GM18858 (cell line): ENCODE results near the gene WIPF2.
"Not testable (repeated sequence)": the region's sequence is repeated elsewhere in the genome, so short reads cannot be mapped to it uniquely, and the experiment has no call there.

Experiments used
- ATAC-seq: cut with Tn5 transposase; IDR thresholded peaks from one replicate; pipeline ENCODE4 v1.9.1; 2021; ENCODE audit not compliant: unreplicated experiment

Gene WIPF2

DNA sequence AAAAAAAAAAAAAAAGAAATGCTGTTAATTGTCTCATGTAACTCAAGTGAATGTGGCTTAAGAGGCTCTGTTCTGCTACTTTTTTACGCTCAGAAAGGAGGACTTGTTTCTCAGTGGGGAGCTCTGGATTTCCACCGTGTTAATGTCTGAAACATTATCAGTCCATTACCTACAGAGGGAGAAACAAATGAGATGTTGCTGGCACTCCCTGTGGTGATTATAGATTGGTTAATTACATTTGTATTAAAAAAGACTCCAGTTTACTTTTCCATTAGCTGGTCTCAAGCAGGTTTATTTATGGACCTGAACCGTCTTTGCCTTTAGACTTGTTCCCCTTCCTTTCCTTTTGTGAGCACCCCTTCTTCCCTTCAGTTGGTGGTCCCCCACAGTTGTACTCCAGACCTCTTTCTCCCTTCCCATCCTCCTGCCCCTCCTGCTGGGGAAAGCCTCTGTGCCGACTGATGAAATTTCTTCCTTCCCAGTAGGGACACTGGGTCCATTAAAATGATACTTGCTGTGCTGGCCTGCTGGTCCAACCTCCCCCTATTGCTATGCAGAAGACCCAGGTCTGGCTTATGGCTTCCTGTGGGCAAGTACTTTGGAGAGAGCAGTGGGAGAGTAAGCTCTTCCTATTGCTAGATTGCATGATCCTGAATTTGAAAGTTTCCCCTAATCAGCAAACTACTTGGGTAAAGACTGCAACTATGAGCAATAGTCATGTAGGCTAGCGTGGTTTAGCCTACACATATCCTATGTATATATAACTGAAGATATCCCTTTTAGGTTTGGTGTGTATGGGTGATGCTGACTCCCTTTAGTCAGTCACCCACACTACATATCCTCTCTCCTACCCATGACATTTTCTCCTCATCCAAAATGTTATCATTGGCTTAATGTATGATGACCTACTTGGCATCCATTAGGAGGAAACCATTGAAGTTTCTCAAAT is 76.7 kb downstream of the WIPF2 start:
- no peak for ATAC-seq

DNA sequence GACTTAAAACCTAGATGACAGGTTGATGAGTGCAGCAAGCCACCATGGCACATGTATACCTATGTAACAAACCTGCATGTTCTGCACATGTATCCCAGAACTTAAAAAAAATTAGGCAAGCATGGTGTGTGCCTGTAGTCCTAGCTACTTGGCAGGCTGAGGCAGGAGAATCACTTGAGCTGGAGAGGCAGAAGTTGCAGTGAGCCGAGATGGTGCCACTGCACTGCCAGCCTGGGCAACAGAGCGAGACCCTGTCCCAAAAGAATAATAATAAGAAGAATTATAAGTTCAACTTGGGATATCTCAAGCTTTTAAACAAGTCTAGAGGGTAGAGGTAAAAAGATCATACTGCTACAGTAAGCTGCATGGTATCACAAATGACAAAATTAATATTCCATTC is 78.4 kb downstream of the WIPF2 start:
- no peak for ATAC-seq

DNA sequence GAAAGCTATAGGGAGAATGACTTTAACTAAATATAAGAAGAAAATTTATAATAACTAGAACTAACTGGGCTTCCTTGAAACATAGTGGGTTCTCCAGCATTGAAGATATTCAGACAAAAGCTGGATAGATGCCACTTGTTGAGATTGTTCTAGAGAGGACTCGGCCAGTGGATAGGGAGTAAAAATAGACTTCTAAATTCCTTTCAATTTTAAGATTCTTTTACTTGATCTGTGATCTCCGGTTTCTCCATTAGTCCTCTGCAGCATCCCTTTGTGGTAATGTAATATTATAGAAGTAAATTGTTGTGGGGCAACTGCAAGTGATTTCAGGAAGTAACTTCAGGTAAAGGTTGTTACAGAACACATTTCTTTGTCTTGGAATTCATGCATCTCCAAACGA is 79.6 kb downstream of the WIPF2 start:
- no peak for ATAC-seq

DNA sequence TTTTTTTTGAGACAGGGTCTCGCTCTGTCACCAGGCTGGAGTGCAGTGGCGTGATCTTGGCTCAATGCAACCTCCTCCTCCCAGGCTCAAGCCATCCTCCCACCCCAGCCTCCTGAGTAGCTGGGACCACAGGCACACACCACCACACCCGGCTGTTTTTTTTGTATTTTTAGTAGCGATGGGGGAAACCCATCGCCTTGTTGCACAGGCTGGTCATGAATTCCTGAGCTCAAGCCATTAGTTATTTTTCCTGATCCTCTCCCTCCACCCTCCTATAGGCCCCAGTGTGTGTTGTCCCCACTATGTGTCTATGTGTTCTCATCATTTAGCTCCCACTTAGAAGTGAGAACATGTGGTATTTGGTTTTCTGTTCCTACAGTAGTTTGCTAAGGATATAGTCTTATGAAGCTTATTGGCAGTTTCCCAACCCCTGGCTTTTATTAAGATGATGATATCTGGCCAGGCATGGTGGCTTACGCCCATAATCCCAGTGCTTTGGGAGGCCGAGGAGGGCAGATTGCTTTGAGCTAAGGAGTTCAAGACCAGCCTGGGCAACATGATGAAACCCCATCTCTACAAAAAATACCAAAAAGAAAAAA is 80.2 kb downstream of the WIPF2 start:
- not testable (repeated sequence) for ATAC-seq

DNA sequence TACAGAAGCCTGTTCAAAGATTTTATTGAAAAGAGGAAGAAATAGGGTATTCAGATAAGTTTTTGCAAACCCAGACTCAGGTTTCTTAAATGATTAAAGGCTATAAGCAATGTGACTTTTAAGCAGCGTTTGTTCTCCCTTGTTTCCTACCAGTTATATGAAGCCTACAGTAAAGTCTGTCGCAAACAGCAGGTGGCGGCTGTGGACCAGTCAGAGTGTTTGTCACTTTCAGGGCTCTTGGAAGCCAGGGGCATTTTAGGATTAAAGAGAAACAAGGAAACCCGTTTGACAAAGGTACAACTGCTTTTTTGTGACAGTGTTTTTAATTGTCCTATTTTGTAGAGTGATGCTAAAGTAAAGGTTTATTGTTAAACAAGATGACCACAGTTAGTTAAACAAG is 82.2 kb downstream of the WIPF2 start:
- ATAC-seq, result no peak

DNA sequence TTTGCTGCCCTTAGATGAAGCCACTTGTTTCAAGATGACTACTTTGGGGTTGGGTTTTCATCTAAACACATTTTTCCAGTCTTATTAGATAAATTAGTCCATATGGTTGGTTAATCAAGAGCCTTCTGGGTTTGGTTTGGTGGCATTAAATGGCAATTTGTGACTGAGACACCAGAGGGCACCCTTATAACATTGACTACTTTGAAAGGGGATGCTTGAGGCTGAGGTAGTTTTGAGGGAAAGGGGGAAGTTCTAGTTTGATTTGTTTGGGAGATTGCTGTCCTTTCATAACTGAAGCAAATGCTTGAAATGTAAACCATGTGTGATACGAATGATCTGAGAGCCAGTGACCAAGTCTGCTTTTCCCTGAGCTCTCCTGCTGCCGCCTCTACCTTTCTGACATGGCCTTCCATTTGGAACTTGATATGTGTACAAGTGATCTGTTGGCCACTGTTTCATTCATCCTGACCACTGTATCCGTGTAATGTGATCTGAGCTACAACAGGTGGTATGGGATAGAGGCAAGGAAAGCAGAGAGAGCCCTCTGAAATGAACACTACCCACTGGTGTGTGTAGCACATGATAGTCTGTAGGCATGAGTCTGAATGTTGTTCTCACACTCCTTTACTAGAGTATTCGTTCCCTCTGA is 84.0 kb downstream of the WIPF2 start:
- no peak for ATAC-seq

DNA sequence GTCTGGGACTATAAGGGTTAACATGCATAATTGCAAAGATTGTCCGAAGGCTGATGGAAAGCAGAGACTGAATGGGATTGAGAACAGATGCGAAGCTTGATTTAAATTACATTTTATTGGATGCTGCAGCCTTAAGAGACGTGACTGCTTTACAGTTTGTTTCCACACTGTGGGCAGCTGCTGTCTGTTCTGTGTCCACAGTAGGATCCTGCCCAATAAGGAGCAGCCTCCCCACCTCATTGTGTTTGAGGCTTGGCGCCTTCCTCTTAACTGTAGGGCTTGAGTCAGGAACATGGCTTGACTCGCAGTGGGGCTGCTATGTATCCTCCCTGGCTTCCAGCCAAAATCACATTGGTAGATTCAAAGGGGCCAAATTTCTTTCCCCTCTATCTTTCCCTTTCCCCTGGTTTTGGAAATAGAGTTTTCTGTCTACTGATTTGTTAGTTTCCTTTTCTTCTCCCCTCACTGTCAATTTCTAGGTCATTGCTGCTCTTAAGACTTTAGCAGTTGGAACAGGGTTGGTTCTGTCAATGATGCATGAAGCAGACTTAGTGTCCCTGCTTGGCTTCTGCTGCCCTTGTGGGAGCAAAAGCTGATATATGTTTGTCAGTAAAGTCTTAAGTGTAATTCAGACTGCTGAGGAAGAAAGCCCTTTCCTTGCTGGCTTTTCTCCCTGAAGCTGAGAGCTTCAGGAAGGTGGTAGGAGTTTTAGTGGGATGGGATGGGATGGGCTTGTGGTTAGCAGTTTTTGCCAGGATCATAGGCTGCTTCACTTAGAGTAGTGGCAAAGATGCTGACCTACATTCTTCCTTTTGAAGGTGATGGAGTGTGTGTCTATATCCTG is 84.8 kb downstream of the WIPF2 start:
- ATAC-seq, result no peak

DNA sequence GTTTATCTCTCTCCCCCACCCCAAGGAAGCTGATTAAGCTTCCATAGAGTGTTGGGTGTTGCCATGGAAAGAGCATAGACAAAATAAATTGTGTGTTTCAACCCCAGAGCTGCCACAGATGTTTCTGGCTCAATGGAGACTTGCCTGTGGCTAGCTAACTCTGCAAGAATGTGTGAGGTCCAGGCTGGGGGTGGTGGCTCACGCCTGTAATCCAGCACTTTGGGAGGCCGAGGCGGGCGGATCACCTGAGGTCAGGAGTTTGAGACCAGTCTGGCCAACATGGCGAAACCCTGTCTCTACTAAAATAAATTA is 85.4 kb downstream of the WIPF2 start:
- ATAC-seq, result not testable (repeated sequence)

DNA sequence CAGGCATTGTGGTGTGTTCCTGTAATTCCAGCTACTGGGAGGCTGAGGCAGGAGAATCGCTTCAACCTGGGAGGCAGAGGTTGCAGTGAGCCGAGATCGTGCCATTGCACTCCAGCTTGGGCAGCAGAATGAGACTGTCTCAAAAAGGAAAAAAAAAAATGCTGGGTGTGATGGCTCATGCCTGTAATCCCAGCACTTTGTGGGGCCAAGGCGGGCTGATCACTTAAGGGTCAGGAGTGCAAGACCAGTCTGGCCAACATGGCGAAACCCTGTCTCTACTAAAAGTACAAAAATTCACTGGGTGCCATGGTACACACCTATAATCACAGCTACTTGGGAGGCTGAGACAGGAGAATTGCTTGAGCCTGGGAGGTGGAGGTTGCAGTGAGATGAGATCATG is 85.8 kb downstream of the WIPF2 start:
- ATAC-seq, result not testable (repeated sequence)

DNA sequence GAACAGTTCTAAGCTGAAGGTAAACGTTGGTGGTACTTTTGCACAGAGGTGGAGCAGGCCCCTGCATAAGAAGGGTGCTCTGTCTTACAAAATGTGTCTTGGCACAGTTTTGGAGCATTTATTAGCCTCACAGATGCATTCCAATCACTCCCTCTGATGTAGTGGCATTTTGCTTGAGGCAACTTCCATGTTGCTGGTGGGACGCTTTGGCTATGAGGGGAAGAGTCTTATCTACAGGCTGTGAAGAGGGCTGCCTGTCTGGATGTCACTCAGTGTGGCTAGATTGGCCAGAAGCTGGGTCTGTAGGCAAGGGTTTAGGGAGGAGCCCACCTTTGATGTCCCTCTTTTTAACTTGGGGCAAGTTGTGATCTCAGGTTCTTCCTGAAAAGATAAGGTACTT is 87.3 kb downstream of the WIPF2 start:
- no peak for ATAC-seq

DNA sequence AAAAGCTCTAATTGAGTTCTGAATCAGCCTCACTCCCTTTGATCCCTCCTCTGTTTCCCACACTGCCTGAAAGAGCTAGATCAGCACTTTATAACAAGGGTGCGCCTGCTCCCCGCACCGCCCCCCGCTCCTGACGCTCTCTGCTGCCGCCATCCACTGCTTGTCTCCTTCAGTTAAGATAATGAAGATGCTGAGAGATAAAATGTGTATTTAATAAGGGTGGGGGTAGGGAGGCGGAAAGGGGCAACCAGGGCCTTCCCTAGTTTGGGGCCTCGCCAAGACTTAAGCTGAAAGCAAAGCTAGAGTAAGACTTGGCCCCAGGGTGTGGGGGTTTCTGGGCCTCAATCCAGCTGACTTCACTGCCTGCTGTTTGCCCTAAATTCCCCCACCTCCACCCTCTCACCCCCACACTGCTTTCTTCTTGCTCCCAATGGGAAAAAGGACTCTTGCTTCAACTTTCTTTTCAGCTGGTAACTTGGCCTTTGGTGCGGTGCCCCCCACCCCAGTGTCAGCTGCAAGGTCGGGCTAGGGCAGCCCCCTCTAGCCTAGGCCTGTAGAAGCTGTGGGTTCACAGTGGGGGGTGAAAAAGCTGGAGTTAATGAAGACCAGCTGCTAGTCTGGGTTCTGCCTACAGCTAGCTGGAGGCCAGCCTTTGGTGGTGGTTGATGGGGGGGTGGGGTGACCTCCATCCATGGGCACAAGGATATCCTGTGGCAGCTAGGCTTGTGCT is 88.1 kb downstream of the WIPF2 start:
- no peak for ATAC-seq

DNA sequence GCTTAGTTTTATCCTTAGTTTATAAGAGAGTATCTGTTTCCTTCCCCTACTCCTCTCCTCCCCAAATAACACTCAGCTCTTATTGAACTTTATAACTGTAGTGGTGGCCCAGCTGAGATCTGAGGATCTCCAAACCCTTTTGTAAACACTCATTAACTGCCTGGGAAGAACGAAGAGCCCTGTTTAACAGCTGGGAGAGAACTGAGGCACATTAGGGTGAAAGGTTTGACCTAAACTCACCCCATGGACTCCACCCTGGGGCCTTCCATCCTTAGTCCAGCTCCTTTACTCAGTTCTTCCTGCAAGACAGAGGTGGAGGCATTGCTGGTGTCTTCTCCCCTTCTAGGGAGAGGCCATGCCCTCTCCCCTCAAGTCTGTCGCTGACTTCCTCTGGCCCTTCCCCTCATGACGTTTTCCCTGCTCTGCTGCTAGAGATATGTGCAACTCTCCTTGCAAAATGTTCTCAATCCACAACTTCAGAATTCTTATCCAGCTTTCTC is 88.7 kb downstream of the WIPF2 start:
- ATAC-seq, result no peak

DNA sequence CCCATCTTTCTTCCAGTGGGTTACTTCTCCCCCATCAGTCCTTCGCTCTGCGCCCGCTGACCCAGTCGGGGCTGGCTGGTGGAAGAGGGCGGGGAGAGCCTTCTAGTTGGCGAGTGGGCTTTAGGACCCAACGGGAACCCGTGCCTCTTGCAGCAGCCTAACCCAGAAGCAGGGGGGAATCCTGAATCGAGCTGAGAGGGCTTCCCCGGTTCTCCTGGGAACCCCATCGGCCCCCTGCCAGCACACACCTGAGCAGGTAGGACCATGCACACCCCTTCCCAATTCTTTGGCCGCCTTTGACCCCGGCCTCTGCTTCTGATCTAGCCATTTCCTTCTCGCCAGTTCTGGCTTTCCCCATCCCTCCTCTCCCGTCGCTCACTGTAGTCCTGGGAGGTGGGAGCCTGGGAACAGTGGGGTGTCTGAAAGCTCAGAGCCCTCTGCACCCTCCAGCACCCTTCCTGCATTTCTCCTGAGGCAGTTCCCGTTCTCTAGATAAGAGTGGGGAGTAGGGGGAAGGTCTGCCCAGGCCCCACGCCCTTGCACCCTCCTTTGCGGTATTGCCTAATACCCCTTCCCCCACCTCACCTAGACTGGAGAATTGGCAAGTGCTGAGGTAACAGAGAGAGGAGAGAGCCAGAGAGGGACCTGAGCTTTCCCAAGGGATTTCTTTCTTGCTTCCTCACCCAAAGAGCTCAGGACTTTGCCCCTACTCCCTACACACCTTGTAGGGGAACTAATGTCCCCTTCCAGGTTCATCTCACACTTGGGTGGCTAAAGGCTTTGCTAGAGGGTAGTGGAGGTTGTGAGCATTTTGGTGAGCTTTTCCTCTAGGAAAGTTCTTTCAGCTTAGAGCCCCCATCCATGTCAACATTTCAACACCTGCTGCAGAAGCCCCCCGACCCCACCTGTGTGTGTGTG is 90.2 kb downstream of the WIPF2 start, which contains the start of gene RARA:
RARA (plus strand) TSS at position 150 of the 918 bp plus-strand sequence. CDS start 22,039 bp downstream, outside the sequence.
- no peak for ATAC-seq

DNA sequence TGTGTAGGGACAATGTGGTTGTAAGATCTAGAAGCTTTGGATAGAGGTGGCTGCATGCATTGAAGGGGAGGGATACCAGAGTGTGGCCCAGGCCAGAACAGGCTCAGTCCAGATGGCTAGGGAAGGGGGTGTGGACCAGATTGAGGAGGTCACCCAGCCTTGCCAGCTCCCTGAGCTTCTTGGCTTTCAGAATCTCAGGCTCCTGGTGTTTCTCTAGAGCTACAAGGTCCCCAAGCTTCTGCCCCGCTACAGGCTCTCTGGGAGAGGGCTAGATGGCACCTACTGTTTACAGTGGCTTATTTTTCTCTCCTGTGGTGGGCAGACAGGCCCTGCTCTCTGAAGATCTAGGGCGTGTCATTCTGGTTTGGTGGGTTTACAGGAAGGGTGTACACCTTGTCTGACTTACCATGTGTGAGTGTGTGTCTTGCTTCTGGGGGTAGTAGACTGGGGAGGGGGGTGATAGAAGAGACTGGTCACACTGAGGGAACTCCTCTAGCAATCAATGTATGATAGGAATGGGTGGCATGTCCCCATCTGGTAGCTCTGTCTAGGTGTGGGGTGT is 90.9 kb downstream of the WIPF2 start:
- ATAC-seq, result no peak

DNA sequence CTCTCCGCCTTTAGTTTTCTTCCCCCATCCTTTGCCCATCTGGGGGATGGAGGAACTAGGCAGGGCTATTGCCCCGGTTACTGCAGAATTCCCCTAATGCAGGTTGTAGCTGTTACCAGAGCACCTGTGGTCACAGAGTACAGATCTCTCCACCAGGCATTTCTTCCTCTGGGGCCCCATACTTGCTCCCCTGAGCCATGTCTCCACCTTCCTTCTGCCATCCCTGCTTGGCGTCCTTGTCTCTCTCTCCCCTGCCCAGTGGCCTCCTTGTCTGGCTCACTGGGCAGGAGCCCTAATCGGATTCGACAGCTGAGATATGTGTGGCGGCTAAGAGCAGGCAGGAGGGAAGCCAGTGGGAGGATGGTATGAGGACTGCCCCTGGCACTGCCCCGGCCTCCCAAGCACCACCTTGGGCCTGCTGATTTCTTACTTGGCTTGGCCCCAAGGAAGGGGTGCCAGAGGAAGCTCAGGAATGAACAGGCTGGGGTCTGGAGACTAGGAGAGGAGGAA is 91.8 kb downstream of the WIPF2 start:
- no peak for ATAC-seq

DNA sequence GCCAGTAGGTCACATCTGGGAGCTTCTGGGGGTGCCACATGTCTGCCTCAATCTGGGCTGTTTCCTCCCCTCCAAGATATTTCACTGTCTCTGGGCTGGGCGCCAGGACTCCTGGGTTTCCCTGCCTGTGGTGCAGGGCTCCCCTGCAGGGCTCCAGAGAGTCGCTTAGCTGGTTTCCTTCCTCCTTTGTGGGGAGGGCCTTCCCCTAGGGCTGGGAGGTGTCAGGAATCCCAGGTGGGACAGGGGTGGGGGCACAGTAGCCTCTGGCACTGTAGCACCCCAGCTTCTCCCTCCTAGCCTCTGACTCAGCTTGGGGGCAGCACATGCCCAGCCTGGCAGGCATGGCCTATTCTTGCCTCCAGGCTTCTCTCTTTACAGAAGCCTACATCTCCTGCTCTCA is 92.5 kb downstream of the WIPF2 start:
- ATAC-seq, result no peak

DNA sequence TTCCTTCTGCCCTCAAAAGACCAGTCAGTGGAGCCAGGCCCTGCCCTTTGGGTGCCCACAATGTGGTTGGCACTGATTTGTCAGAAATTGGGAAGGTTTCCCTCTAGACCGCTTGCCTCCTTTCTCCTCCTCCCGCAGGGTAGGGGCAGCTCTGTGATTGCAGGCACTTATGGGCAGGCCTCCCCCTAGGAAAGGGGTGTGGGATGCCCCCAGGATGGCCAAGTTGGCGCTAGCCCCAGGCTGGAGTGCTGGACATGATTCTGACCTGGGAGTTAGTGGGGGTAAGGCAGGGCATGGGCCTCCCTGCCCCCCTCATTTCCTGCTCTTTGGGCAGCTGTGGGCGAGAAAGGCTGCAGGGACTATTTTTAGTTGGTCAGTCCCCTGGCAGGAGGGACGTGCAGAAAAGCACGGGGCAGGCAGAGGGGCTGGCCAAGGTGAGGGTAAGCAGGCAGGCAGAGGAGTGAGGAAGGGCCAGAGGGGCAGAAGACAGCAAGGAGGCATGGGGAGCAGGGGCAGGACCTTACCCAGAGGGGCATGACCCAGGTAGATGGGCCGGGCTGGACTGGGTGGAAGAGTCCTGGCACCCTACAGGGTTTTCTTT is 93.1 kb downstream of the WIPF2 start:
- no peak for ATAC-seq
